Measurements from ENCODE around the gene PARP3. TPM values are rescaled to one million over a fixed set of nuclear protein-coding genes. Genes with fewer than 3 reads are reported as not detected.

PARP3 gene
- total and polyA plus RNA-seq, 2 donors from 2014 or later: 28.5 to 30.1 TPM

DNA sequence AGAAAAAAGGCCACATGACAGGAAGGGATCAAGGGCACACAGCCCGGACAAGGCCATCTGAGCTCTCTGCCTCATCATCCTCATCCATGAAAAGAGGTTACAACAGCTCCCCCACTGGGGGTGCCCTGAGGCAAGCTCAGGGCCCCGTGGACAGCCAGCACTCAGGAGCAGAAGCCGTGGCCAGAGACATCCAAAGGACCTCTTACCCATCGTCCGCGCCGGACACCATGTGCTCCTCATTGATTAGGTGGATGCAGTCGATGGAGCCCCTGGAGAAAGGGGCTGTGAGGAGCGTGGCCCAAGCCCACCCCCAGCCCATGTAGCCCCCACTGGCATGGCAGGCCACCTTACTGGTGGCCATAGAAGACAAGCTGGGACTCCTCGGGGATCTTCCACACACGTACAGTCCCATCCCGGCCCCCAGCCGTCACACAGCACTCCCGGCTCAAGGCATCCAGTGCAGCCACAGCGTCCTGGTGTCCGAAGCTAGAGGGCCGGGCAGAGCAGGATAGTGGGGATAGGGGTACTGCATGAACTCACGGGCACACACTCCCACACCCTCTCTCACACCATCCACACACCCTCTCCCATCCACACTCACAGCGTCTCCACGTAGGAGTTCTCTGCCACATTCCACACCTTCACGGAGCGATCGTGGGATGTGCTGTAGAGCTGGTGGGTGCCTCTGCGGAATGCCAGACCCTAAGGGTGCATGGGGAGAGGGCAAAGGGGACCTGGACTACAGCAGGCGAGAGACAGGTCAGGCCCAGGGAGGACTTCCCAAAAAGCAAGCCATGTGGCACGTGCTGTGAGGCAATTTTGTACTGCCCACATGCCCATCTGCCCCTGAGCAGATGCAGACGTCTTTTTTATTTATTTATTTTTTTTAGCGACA lies 6.9 kb upstream of the PARP3 start:
- intact Hi-C loops (cut with DNase I): no loop called here
- DNase-seq (no peak), FAIRE-seq (no peak)
- no peaks in the 10 kb centered on the region for H3K9me3 ChIP-seq (ENCODE audit: control insufficient read depth in 2 of 3, insufficient read depth in 1 of 3, low read length in 3 of 3)
- TF ChIP-seq CTCF (IDR thresholded peaks at IDR 0.05; ENCODE audit: borderline replicate concordance, extremely low read depth, insufficient read depth): no peak
- H3K4me3 ChIP-seq (ENCODE audit: low read length in 3 of 3): no peak overlapping the region
- H3K4me1 ChIP-seq (ENCODE audit: control insufficient read depth in 2 of 3, insufficient read depth in 2 of 3, low read depth in 1 of 3, low read length in 3 of 3): no peaks in the 10 kb centered on the region
- H3K9ac ChIP-seq (ENCODE audit: low read length in 3 of 3): no peak overlapping the region
- no peaks in the 10 kb centered on the region for H3K27me3 ChIP-seq (ENCODE audit: control insufficient read depth, insufficient read depth, low read length)
- no peak overlapping the region for H3K27ac ChIP-seq (ENCODE audit: low read depth in 2 of 2, low read length in 2 of 2)
- peaks cover 0 to 31% (median 20%) of the 10 kb centered on the region in 3 donors for H3K36me3 ChIP-seq (ENCODE audit: control insufficient read depth in 2 of 3, insufficient read depth in 3 of 3, low read length in 3 of 3)

DNA sequence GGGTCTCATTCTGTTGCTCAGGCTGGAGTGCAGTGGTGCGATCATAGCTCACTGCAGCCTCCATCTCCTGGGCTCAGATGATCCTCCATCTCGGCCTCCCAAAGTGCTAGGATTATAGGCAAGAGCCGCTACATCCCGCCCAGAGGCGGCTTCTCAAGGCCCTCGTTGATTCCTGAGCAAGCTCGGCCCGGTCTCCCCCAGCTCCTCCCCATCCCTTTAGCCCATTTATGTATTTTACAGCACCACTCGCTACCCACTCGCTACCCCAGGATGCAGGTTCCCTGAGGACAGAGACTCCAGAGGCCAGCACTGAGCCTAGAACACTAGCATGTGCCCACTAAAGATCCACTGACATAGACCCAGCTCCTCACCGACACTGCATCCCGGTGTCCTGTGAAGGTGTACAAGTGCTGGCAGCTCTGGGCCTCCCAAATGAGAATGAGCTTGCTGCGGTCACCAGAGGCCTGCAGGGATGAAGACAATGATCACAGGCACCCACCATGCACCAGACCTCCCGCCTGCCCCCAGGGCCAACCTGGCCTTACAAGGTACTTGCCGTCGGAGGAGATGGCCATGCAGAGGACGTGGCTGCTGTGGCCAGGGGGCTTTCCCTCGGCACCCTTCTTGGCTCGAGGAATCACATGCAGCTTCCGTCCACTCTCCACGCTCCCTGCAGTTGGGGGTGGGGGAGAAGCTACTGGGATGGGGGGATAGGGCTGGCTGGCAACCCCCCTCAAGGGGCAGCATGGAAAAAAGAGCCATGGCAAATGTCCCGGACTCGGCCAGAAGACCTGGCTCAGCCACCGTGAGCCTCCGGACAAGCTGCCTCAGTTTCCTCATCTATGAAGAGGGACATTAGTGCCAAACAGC lies 6.0 kb upstream of the PARP3 start:
- H3K27ac ChIP-seq (ENCODE audit: low read depth in 2 of 2, low read length in 2 of 2): no peak overlapping the region
- peaks cover 0 to 5% (median 3%) of the 10 kb centered on the region in 3 donors for H3K4me1 ChIP-seq (ENCODE audit: control insufficient read depth in 2 of 3, insufficient read depth in 2 of 3, low read depth in 1 of 3, low read length in 3 of 3)
- H3K9me3 ChIP-seq (ENCODE audit: control insufficient read depth in 2 of 3, insufficient read depth in 1 of 3, low read length in 3 of 3): no peaks in the 10 kb centered on the region
- peak in 1 of 5 donors; percentile 57 for DNase-seq
- TF ChIP-seq CTCF (IDR thresholded peaks at IDR 0.05; ENCODE audit: borderline replicate concordance, extremely low read depth, insufficient read depth): no peak
- H3K4me3 ChIP-seq (ENCODE audit: low read length in 3 of 3): no peak overlapping the region
- peaks cover 0 to 31% (median 20%) of the 10 kb centered on the region in 3 donors for H3K36me3 ChIP-seq (ENCODE audit: control insufficient read depth in 2 of 3, insufficient read depth in 3 of 3, low read length in 3 of 3)
- FAIRE-seq: no peak
- no peak overlapping the region for H3K9ac ChIP-seq (ENCODE audit: low read length in 3 of 3)
- intact Hi-C loops (cut with DNase I): no loop called here
- H3K27me3 ChIP-seq (ENCODE audit: control insufficient read depth, insufficient read depth, low read length): no peaks in the 10 kb centered on the region

GRCh38 chr3:51937014-51937413 lies 5.1 kb upstream of the PARP3 start:
- Histone ChIP-seq H3K27ac (ENCODE audit: low read depth in 2 of 2, low read length in 2 of 2) (no peak overlapping the region), H3K4me3 (ENCODE audit: low read length in 3 of 3) (no peak overlapping the region), H3K9me3 (ENCODE audit: control insufficient read depth in 2 of 3, insufficient read depth in 1 of 3, low read length in 3 of 3) (no peaks in the 10 kb centered on the region), H3K9ac (ENCODE audit: low read length in 3 of 3) (no peak overlapping the region), H3K36me3 (ENCODE audit: control insufficient read depth in 2 of 3, insufficient read depth in 3 of 3, low read length in 3 of 3) (peaks cover 0 to 31% (median 20%) of the 10 kb centered on the region in 3 donors), H3K27me3 (ENCODE audit: control insufficient read depth, insufficient read depth, low read length) (no peaks in the 10 kb centered on the region), H3K4me1 (ENCODE audit: control insufficient read depth in 2 of 3, insufficient read depth in 2 of 3, low read depth in 1 of 3, low read length in 3 of 3) (peaks cover 0 to 7% (median 5%) of the 10 kb centered on the region in 3 donors)
- intact Hi-C loops (cut with DNase I): no loop called here
- DNase-seq (peak in 1 of 5 donors; percentile 58), FAIRE-seq (no peak)
- no peak for TF ChIP-seq CTCF (IDR thresholded peaks at IDR 0.05; ENCODE audit: borderline replicate concordance, extremely low read depth, insufficient read depth)
